Stimulated activated CD4-positive, alpha-beta T cell treated with anti-CD3 and anti-CD28 coated beads, Interleukin-4, amount 100 ng/mL, for 1 hour (primary cell): Measurements from ENCODE around the gene TAGLN2.
A peak's percentile ranks its signal among the peaks of the same experiment; 100 is the strongest.

Source experiments
- DNase-seq: peaks from one replicate; pipeline ENCODE4 v3.0.0-alpha.2; 2020

The TAGLN2 gene

DNA sequence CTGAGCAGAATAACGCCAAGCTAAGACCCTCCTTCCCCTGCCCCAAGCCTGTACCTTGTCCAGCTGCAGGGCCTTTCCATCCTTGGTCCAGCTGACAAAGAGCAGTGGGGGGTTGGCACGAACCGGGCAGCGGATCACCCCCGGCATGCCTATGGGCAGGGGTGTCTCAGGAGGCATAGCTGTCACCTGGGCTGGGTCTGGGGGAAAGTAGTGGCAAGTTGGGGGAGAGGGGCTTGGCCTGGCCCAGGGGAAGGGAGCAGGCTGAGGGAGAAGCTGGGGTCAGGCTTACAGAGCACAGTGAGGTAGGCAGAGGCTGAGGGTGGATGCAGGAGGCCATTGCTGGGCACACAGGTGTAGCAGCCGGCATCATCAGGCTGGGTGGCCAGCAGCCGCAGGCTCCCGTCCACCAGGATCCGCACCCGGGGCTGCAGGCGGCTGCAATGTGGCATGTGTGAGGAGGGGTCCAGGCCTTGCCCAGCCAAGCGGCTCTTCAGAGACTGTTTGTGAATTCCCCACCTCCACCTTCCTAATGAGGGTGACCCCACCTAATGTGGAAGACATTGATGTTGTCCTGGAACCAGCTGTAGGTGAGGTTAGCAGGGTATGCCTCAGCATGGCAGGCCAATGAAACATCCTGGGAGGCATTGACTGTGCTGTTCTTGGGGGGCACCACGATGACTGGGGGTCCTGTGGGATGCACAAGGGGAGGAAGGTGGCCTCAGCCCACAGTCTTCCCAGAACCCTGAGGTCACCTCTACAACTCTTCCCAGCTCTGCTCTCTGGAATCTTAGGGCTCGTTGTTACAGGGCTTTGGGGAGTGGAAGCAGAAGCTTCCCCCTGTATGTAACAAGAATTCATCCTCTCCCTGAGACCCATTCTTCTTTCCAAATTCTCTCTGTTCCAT lies 9.1 kb upstream of the TAGLN2 start:
- DNase-seq: no peak

- no peak for DNase-seq
Observed at GRCh38 chr1:159933347-159933746, 8.0 kb upstream of the TAGLN2 start.

DNA sequence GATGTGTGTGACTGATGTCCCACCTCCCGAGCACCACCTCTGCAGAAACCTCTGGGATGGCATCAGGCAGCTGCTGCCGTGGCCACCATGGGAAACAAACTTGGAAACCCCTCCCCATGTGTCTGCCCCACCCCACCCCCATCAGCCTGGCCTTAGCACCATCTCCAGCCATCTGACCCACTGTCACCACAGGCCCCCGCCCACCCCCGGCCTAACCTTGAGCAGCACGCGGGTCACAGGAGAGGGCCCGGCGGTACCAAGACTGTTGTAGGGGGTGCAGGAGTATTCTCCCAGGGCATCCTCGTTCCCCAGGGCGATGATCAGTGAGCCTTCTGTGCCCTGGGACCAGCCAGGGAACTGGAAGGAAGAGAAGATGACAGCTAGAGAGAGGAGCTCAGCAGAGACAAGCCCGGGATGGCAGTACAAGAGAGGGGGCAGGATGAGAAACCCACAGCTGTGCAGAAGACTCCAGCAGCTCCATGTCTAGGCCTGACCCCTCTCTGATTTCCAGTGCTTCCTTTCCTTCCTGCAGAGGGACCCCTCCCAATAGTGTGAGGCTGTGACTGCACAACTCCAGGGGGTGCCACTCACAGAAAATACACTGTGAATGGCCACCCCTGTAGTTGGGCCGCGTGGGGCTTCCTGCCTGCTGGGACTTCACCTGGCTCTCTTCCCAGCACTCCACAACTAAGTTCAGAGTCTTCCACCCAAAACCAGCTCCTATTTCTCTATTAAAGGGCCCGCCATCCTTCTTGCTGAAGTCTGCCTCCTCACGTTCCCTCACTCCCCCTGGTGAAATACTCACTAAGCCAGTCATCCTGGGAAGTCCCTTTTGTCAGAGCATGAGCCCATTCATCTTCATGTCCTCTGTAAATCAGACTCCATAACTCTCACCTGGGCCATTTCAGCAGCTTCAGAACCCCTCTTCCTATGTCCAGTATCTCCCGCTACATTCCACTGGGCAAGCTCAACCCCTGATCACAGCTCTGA lies 7.3 kb upstream of the TAGLN2 start:
- no peak for DNase-seq

DNA sequence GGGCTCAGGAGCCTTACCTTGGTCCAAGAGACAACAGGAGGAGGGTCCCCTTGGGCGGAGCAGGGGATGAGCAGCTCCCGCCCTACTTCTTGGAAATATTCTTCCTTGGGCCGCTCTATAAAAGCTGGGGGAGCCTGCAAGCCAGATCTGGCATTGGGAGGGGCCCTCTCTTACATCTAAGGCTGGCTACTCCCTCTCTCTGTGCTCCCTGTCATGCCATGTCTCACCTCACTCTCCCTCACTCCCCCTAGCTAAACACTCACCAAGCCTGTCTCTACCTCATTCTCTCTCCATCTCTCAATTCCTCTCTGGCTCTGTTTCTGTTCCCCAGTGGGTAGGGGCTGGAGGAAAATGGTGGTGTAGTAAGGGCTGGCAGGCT lies 6.5 kb upstream of the TAGLN2 start:
- DNase-seq: no peak

DNA sequence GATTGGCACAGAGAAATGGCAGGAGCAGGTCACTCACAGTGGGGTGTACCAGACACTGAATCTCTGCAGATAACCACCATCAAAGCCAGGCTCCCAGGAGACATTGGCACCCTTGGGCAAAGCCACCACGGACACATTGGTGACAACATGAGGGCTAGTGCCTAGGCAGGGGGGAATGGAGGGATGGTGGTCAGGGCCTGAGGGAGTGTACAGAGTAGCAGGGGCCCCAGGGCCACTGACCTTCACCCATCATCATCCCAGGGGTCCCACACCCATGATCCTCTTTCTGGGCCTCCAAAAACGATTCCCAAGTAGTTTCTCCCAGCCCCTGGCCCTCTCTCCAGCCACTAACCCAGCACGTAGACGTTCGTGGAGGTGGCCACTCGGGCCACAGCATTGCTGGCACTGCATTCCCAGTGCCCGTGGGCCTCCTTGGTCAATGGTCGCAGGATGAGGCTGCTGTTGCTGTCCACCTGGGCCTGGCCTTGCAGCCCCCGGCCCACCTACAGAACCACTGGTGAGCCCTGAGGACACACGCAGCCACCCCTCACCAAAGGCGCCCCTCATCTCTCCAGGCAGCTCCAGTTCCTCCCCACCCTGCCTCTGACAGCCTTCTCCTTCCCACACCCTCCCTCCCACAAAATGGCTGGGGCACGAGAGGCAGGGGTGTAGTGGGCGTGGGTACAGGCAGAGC lies 5.9 kb upstream of the TAGLN2 start:
- no peak for DNase-seq

DNA sequence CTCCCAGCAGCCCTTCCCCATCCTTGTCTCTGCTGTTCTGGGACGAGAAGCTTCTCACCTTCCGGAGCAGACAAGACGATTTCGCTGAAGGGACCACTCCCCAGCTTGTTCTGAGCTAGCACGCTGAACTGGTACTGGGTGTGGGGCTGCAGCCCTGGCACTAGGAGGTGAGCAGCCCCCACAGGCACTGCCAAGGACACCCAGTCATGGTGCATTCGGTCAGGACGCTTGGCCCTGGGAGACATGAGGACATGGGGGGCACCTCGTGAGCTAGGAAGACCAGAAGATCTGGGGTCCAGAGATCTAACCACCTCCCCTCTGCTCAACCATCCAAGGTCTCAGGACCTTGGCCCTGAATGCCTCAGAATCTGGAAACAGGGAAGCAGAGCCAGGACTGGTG lies 5.3 kb upstream of the TAGLN2 start:
- no peak for DNase-seq

DNA sequence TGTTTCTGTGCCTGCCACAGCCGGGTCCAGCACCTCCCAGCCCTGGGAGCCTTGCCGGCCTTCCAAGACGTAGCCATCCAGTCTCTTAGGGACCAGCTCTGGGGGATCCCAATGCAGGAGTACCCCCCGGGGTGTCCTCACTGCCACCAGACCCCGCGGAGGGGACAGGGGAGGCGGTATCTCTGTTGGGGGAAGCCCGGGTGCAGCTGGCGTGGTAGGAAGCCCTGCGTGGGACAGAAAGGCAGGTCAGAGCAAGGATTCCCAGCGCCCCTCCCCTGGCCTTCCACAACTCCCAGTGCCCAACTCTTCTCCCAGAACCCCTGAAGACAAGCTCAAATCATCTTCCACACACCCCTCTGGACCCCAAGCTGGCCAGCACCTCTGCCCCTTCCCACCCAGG lies 4.9 kb upstream of the TAGLN2 start:
- no peak for DNase-seq

DNA sequence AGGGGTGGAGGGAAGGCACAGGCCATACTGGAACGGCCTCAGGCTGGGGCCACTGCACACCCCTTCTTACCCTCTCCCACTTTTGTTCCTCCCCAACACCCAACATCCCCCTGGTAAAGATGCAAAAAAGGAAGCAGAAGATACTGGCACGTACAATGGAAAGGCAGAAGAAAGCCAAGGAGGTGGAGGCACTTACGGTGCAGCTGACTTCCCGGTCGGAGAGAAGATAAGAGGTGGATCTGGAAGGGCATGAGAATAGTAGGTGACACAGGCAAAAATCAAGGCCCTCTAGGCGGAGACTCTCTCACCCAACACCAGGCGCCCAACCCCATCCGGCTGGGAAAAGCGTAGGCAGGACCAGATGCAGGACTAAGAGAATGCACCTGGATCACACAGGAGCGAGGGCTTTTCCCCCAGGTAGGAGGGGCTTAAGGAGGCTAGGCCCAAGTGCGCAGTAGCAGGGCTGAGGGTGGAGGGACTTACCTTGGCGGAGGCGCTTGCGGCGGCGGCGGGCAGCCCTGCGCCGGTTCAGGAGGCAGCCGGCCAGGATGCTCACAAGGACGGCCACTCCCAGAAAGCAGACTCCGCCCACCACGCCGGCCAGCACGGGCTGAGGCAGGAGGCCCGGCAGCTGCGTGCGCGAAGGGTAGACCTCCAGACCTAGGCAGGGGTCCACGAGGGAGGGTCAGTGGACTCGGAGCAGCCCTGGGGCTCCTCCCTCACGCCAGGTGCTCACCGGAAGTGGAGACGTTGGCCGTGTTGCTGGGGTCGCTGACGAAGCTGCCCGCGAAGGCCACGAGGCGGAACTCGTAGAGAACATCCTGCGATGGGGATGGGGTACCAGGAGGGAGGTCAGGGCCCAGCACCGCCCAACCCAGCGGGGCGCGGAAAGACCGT lies 4.1 kb upstream of the TAGLN2 start:
- DNase-seq: no peak

DNA sequence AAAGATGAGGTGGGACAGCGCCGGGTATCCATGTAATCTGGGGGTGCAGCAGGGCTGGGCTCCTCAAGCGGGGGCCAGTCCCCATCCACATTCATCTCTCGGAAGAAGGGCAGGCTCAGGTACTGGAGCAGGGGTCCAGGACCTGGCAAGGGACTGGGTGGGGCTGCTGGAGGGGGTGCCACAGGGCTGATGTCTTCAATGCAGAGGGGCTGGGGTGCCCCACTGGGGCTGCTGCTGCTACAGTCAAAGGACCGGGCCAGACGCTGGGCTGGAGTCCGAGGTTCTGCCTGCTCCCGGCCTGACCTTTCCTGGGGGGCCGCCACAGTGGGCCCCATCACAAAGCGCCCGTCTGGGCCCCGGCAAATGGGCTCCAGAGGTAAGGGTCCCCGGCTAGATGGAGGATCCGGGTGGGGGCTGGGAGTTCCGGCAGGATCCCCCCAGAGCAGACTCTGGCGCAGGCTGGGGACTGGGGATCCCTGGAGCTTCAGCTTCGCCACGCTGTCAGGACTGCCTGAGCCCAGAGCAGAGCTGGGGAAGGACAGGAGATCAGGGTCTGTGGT lies 3.3 kb upstream of the TAGLN2 start:
- no peak for DNase-seq

DNA sequence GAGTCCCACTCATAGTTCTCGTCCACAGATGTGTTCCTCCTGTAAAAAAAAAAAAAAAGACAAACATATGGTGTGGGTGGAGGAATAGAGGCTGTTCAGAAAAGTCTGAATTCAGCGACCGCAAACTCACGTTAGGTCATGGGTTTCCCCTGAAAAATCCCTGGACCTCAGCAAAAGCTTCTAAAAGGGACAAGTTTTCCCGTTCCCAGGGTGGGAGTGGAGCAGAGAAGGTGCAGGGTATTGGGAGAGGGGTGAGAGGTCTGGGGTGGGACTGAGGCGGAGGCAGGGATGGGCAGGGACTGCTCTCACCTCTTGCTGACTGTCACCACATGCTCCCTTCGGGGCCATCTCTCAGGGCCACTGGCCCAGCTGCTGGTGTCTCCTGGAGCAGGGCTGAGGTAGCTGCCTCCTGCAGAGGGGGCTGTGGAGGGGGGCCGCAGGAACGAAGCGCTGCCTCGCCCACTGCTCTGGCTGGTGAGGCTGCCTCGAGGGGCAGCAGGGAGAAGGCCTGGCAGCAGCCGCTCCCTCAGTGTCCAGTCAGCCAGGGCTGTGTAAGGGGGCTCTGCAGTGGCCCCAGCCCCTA lies 2.6 kb upstream of the TAGLN2 start:
- no peak for DNase-seq

GRCh38 chr1:159927211-159927848 lies 2.0 kb upstream of the TAGLN2 start:
- DNase-seq: no peak

DNA sequence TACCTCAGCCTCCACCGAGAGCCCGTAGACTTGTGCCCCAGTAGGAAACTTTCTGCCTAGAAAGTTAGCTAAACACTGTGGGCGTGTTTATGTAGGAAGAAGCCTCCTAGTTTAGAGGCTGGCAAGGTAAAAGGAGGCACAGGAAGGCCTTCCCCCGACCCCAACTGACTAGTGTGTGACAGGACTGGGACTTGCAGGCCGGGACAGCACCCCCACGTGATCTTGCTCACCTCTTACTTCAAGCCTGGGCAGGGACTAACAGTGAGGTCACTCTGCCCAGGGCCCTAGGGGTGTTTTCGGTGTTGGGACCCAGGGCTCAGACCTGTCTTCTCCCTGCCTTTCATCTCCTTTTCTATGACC lies 392 bp upstream of the TAGLN2 start:
- DNase-seq: no peak

DNA sequence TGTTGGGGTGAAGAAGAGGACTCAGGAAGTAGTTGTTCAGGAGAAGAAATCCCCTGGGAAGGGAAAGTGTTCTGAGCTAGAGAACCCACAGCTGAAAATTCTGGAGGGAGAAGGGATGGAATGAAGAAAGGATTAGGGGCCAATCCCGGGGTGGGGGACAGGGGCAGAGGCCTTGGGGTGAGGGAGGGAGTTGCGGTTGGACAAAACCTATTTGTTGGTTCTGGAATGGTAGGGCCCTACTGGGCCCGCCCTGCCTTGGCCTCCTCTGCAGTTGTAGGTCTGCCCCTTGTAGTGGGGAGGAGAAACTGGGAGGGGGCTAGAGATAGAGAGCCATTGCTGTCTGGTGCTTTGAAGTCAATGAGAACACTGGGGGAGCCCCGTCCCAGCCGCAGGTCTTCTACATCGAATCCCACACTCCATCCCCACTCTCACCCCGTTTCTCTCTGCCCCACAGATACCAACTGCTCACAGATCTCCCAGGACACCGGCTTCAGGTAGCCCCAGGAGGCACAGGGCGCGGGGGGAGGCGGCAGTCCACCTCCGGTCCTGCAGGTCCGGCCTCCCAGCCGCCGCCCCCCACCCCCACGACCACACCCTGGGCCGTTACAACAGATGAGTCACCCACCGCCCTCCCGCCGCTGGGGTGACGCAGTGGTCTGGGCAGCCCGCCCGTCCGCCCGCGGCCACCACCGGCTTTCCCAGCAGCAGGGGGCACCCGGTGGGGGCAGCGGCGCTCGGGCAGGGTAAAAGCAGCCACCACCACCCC lies 1.1 kb downstream of the TAGLN2 start:
- DNase-seq: peak; percentile 57

DNA sequence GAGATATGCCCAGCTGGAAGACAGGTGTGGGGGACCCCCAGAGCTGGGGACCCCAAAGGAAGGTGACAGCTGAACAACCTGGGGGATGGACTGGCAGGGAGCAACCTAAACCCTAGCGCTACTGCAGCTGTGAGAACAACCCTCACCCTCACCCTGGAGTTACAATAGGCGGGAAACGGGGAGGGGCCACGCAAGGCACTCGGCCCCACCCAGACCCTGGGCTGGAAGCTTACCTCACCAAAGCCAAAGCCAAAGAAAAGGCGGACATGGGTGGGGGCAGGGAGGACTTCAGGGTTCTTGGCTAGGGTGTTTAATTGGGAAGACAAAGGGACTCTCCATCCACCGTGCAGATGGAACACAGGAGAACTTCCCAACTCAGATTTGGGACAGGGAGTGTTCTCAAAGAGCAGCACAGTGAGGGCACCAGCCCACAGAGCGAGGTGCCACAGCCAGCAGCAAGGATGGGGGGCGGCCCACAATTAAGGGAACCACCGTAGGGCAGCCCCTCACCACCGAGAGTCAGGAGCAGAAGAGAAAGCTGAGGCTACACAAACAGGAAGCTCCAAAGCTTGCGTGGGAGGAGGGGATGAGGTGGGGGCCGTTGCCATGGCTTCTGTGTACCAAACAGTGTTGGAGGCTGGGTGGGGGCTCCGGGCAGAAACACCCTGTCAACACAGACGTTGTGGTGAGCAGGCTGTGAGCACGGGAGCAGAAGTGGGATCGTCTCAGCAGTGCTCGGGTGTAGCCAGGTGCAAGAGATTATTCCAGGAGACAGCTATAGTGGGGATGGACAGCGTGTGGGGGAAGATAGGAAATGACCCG lies 1.9 kb downstream of the TAGLN2 start:
- DNase-seq: peak; percentile 64

- no peak for DNase-seq
Observed at GRCh38 chr1:159922511-159923202, 2.6 kb downstream of the TAGLN2 start.

DNA sequence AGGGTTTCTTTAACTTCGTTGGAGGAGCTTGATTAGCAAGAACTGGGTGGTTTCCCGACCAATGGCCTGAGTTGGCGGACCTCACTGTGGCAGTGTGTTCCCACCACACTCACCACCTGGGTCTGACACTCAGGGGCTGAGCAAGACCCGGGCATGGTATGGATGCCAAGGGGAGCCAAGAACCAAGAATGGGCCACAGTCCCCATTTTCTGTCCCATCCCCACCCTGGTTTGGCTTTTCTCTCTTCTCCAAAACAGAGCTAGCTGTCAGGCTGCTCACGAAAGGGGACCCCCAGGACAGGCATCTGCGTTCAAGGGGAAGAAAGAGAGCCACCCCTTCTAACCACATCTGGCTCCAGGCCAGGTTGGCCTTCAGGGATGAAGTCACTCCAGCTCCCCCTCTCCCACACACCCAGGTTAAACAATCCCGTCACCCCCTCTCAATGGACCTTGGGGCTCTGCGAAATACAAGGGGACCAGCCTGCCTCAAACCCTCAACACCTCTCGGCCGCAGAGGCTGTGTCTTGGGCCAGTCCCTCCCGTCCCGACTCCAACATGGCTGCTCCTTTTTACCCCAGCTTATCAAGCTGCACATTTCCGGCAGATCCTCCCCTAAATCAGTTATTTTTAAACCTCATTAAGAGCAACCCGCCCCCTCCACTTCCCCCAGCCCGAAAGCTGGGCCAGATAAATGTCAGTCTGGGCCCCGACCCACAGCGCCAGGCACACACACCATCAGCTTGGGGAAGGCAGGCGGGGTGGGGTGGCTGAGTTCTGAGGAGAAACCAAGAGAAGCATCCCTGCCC lies 3.4 kb downstream of the TAGLN2 start:
- DNase-seq: no peak

DNA sequence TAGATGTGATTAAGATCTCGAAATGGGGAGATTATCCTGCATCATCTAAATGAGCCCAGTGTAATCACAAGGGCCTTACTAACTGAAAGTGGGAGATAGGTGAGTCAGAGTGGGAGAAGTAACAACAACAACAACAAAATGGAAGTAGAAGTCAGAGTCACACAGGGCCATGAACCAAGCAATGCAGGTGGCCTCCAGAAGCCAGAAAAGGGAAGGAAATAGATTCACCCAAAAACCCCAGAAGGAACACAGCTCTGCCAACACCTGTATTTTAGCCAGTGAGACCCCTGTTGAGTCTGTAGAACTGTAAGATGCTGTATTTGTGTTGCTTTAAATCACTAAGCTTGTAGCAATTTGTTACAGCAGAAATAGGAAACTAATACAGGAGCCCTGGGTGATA lies 4.1 kb downstream of the TAGLN2 start:
- no peak for DNase-seq

DNA sequence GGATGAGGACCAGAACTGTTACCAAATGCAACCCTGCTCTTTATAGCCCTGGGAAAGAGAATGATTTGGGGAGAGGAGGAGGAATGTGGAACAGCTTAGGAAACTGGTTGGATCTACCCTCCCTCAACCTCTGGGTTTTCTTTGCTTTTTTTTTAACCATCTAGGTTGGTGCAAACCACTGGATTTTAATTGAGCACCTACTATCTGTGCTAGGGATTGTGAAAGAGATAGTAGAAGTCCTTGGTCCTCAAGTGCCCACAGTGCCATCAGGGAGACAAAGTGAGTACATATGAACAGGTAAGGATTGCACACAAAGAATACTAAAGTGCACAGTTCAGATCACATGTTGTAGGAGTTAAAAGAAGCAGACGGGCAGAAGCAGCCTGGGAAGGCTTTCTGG lies 4.7 kb downstream of the TAGLN2 start:
- no peak for DNase-seq
